ENCODE measurements around the gene ZNF800.

DNA sequence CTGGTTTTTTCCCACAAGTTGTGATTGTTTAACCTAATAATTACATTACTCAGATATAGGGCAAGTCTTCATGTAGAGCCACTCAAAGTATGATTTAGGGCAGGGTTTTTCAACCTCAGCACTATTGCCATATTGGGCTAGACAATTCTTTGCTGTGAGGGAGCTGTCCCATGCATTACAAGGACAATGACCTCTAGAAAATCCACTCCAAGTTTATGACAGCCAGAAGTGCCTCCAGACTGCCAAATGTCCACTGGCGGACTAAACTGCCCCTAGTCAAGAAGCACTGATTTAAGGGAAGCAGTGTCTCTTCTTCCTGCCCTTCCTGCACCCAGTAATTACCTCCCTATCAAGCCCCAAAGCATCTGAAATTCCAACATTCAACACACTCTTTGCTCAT, 54.4 kb downstream of the ZNF800 start:
- TF ChIP-seq CTCF (IDR thresholded peaks at IDR 0.05): no peak
- no peak for TF ChIP-seq POLR2A (IDR thresholded peaks at IDR 0.05)
